Measurements from ENCODE around the gene KCNN4.
"Not testable (repeated sequence)": the region's sequence is repeated elsewhere in the genome, so short reads cannot be mapped to it uniquely, and the experiment has no call there.

KCNN4 gene

DNA sequence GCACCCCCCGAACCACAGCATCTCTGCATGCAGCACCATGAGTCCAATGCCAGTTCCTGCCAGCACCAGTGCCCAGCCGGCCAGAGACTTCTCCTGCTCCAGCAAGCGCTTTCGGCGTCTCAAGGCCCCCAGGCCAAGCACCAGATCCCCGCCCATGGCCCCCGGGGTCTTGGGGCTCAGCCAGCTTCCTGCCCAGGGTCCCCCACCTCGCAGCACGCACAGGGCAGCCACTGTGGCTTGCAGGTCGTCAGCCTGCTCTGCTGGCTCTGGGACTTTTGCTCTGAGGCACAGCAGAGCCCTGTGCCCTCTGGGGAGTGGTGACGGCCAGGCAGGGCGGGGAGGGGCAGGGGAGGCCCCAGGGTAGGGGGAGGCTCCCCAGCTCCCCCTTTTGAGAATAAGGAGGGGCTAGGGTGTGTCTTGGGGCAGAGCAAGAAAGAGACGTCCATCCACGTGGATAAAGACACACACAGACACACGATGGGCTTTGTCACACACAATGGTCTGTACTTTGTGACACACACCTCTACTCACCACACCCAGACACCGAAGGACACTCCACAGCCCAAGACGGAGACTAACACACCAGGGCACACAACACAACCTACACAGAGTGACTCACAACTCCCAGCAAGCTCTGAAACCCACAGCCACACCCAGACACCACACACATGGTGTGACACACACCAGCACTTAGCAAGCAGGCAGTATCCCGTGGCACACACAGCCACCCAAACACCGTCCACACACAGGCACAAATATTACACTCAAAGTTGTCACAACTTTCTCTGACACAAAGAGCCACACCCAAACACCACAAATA is at the start of gene KCNN4:
TSS of gene KCNN4 (minus strand) at position 268 of the 820 bp plus-strand sequence. CDS start at position 156, 112 bp downstream.
- DNase-seq, result peak; percentile 59

DNA sequence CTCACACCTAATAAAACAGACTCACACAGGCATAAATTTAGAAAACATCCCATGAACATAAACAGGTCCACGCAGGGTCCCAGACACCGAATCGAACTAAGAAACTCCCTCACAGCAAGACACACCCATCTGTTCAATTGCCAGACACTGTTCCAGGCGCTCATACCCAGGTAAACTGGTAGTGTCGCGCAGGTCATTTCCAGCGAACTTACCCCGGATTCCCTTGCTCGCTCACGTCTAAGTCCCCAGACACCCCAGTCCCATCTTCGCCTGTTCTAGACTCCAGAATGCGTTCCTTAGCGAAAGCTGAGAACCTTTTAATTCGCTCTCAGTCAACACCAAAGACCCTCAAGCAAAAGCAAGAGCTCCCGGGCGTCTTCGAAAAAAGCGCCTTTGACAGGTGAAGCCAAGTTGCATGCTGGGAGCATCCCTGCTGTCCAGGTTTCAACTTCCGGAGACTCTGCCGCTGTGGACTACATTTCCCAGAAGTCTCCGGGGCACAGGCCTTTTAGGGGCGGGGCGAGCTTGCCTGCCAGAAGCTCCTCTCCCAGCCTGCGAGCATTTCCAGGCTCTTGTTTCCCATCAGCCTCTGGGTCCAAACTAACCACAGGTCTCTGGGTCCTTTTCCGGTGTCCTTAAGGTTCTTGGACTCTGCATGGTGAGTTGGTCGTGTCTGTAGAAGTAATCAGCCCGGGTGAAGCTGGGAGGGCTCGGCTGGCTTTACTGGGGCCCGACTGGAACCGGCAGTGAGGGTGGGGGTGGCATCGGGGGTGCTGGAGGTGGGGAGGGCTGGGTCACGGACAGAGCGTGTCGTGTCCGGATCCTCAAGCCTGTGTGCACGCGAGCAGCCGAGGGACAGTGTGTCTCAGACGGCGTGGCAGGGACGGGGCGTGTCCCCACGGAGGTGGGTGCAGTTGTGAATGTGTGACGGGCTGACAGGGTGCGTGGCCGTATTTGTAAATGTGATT is 46.3 kb upstream of the KCNN4 start, which contains the start of gene ZNF283:
TSS of gene ZNF283 (plus strand) at position 535 of the 968 bp plus-strand sequence. CDS start 6,184 bp downstream, outside the sequence.
- DNase-seq, result peak; percentile 72

- DNase-seq, result not testable (repeated sequence)
Observed at GRCh38 chr19:43824572-43824971, 43.8 kb upstream of the KCNN4 start.

DNA sequence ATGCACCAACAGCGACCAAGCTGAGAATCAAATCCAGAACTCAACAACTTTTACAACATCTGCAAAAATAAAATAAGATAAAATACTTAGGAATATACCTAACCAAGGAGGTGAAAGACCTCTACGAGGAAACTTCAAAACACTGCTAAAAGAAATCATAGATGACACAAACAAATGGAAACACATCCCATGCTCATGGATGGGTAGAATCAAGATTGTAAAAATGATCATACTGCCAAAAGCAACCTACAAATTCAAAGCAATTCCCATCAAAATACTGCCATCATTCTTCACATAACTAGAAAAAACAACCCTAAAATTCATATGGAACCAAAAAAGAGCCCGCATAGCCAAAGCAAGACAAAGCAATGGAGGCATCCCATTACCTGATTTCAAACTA is 43.1 kb upstream of the KCNN4 start:
- not testable (repeated sequence) for DNase-seq

- no peak for DNase-seq
Observed at GRCh38 chr19:43820884-43821215, 40.1 kb upstream of the KCNN4 start.

DNA sequence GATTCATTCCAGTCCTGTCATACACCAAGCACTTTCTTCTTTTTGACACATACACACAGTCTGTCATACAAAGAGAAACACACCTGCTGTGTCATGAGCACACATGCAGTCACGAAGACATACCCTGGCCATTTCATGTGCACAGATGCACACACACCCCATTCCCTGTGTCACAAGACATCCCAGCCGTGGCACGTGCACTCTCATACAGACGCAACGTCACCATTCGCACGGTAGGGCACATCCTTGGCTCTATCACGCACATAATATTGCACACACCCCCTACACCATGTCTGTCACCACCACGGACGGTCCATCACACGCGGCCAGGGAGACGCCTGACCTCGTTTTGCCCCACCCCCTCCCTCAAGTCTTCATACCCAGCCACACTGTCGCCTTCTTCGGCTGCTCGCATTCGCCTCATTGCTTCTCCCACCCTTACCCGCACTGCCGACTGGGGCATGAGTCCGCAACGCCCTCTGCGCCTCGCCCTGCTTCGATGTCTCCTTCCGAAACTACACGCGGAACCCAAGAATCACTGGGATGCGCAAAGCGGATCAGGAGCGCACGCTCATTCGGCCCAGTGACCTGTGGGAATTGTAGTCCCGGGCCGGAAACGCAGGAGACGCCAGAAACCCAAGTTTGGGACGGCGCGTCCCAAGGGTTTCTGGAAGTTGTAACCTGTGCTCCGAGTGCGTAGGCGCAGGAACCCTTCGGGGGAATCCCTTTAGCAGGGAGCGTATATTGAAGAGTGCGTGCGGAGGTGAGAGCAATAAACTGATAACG is 39.5 kb upstream of the KCNN4 start:
- no peak for DNase-seq

GRCh38 chr19:43818500-43818899 is 37.7 kb upstream of the KCNN4 start:
- DNase-seq, result no peak

GRCh38 chr19:43817454-43817853 is 36.7 kb upstream of the KCNN4 start:
- DNase-seq, result not testable (repeated sequence)

GRCh38 chr19:43814663-43815352 is 34.0 kb upstream of the KCNN4 start:
- DNase-seq, result no peak

DNA sequence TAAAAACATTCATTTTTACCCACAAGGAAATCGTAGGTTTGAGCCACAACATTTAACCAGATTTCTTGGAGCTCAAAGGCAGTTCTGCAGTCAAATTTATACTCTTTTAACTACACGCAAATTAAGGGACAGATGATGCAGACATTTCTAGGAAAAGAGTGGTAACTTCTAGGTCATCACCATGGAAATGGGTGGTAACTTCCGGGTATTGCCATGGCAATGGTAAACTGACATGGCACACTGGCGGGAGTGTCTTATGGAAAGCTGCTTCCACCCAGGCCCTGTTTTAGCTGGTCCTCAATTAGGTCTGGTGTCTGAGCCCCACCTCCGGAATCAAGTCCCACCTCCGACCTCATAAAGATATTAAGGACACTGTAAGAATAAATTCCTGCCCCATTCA is 31.9 kb upstream of the KCNN4 start:
- no peak for DNase-seq

DNA sequence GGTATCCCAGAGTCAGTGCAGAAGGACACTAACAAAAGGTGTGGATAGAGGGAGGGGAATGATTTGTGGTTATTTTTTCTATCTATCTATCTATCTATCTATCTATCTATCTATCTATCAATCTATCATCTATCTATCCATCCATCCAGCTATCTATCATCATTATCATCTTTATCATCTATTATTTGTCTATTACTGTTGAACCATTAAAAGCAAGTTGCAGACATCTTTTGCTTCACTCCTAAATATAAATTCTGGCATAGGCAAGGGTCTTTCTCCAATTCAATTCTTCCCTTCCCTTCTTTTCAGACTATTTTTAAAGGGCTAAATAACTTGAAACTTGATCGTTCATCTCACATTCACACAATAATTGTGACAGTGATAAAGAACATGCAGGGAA is 31.5 kb upstream of the KCNN4 start:
- no peak for DNase-seq

DNA sequence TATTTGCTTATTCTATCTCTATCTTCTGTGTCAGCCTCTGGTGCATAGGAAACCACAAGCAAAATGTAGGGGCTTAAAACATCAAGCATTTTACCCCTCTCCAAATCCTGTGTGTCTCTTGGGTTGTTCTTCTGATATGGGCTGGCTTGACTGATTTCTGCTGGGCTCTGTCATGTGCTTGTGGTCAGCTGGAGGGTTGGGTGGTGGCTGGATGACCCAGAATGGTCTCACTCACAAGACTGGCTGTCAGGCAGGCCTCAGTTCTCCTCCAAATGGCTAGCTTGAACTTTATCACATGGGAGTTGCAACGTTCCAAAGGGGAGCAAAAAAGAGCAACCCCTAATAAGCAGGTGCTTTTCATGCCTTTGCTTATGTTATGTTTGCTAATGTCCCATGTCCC is 31.1 kb upstream of the KCNN4 start:
- no peak for DNase-seq

DNA sequence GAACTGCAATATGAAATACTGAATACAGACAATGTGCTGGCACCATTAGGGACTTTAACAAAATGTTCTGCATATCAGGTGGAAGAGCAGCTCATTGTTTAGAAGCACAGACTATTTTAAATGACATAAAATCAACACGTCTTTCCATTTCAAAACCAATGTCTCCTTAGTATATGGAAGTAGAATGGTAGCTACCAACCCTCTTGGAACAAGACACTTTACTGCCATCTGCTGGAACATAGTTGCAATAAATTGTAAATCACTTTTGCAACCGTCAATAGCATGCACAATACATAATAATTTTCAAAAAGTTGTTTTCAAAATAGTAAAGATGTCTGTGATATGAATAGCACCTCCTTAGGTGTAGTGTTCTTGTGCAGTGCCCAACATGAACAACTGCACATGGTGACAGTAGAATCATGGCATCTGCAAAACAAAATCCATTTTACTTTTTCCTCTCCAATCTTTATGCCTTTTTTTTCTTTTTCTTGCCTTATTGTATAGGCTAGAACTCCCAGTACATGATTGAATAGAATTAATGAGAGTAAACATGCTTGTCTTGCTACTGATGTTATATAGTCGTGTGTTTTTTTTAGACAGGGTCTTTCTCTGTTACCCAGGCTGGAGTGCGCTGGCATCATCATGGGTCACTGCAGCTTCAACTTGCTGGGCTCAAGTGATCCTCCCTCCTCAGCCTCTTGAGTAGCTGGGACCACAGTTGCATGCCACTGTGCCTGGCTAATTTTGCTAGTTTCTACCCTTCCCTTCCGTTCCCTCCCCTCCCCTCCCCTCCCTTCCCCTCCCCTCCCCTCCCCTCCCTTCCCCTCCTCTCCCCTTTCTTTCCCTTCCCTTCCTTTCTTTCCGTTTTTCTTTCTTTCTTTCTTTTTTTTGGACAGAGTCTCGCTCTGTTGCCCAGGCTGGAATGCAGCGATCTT is 29.3 kb upstream of the KCNN4 start:
- DNase-seq, result peak; percentile 24

GRCh38 chr19:43807651-43808050 is 26.9 kb upstream of the KCNN4 start:
- DNase-seq, result no peak

DNA sequence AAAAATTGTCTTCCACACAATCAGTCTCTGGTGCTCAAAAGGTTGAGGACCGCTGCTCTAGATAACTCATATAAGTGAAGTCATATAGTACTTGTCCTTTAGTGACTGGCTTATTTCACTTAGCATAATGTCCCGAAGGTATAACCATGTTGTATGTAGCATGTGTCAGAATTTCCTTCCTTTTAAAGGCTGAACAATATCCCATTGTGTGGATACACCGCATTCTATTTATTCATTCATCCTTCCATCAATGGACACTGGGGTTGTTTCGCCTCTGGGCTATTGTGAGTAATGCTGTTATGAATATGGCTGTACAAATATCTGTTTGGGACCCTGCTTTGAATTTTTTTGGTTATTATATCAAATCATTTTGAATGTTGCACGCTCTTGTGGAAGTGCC is 26.1 kb upstream of the KCNN4 start:
- DNase-seq, result no peak

- not testable (repeated sequence) for DNase-seq
Observed at GRCh38 chr19:43806401-43806800, 25.6 kb upstream of the KCNN4 start.

GRCh38 chr19:43804432-43804831 is 23.7 kb upstream of the KCNN4 start:
- no peak for DNase-seq

DNA sequence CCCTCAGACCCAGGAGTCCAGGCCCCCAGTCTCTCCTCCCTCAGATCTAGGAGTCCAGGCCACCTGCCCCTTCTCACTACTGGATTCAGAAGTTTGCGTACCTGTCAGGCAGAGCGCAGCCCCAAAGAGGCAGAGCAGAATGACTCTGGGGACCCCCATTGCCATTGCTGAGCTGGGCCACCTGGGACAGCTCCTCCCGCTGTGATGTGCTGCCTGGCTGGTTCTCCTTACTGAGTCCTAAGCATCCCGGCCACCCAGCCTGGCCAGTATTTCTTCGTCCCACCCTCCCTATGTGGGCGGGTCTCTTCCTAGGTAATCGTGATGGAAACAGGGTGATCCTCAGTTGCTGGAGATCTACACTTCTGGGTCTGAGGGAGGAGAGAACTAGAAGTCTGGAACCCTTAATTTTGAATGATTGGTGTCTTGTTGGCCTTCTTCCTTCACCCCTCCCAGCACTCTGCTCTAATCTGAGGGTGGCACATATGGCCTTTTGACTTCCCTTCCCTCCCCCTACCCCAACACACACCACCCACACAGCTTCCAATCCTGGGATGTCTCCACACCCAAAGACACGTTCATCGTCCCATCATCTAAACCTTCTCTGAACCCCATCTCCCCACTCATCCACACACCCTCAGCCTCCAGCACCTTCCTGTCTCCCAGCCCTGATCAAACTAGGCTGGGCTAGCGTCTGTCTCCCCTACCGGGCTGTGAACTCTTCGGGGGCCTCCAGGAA is 21.6 kb upstream of the KCNN4 start, which contains the start of gene LYPD5:
TSS of gene LYPD5 (minus strand) at position 232 of the 736 bp plus-strand sequence. CDS start at position 165, 67 bp downstream.
- DNase-seq, result no peak

DNA sequence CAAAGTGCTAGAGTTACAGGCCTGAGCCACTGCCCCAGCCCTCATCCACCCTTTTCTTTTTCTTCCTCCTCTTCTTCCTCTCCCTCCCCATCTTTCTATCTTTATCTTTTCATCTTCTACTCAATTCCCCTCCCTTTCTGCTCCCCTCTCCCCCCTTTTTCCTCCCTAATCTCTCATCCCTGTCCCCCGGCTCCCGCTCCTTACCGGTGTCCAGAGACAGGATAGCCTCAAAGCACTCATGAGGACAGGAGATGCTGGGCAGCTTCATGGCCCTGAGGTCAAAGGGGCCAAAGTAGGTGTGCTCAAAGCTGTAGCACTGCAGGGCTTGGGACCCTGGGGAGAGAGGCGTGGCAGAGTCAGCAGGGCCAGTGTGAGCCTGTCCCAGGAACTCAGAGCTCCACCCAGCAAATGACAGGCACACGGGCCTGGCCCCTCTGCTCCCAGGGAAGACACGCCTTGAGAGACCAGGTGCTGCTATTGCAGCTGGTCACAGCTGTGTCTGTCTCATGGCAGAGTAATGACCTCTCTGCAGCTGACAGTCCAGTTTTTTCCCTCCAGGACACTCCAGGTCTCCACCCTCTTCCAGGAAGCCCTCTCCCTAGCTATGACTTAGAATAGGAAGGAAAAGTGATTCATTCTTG is 18.8 kb upstream of the KCNN4 start:
- no peak for DNase-seq
